ENCODE data around the gene SMG5.

Gene SMG5

GRCh38 chr1:156212833-156213643 is 69.6 kb downstream of the SMG5 start, which contains the start of gene PMF1:
TSS of gene PMF1 (plus strand) at chr1:156213007. CDS start at chr1:156213016, 9 bp downstream.
- DNase-seq: peak; percentile 92

- DNase-seq: no peak
Measured at GRCh38 chr1:156212130-156212529, 70.5 kb downstream of the SMG5 start.

- no peak for DNase-seq
Measured at GRCh38 chr1:156211243-156211642, 71.4 kb downstream of the SMG5 start.

- no peak for DNase-seq
Measured at GRCh38 chr1:156204686-156205085, 77.9 kb downstream of the SMG5 start.

GRCh38 chr1:156203331-156203730 is 79.3 kb downstream of the SMG5 start:
- no peak for DNase-seq

- DNase-seq: no peak
Measured at GRCh38 chr1:156200044-156200443, 82.6 kb downstream of the SMG5 start.
